ENCODE measurements around the gene MCM3.

The MCM3 gene

DNA sequence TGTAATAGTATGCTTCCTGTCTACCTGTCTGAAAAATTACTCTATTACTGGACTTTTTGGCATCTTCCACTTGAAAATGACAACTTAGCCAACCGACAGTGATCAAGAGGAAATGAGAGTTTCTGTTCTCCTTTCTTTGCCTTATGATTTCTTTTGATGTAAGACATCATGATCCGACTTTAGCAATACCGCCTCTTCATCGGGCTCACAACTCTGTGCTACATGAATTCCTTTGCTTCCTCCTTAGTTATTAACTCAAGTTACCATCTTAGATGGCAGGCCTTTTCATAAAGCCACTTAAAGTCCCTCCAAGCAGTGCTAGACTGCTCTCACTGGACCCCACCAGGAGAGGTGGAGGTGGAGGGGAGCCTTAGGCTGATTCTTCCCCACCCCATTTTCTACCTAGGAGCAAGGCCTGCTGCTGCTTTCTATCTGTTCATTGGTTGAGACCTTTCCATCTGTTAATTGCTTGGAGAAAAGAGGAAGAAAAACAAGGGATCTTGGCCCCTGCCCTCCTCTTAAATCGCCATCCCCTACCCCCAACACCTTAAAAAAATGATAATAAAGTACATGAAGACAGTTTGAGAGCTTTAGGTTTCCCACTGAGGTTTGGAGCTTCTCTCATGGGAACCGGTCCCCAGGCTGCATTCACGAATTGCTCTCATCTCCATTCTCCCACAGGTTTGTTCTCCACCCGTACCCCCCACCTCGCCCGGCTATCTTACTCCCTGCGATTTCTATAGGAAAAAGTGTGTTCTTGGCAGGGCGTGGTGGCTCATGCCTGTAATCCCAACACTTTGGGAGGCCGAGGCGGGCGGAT lies 21.6 kb upstream of the MCM3 start:
- TF ChIP-seq REST (IDR thresholded peaks at IDR 0.05; ENCODE audit: insufficient read depth in 1 of 2, low read depth in 2 of 2, low read length in 2 of 2) (no peak), SIN3A (IDR thresholded peaks at IDR 0.05; ENCODE audit: borderline replicate concordance, insufficient read depth, low read length) (no peak), POLR2AphosphoS5 (IDR thresholded peaks at IDR 0.05; ENCODE audit: low read depth, low read length) (no peak), TAF1 (IDR thresholded peaks at IDR 0.05; ENCODE audit: borderline replicate concordance, insufficient read depth, low read length) (no peak), FOXP2 (optimal IDR thresholded peaks at IDR 0.05; ENCODE audit: borderline replicate concordance, extremely low read depth, extremely low read length, insufficient read depth) (no peak)

GRCh38 chr6:52305411-52305810 lies 20.9 kb upstream of the MCM3 start:
- TF ChIP-seq POLR2AphosphoS5 (IDR thresholded peaks at IDR 0.05; ENCODE audit: low read depth, low read length), result no peak

DNA sequence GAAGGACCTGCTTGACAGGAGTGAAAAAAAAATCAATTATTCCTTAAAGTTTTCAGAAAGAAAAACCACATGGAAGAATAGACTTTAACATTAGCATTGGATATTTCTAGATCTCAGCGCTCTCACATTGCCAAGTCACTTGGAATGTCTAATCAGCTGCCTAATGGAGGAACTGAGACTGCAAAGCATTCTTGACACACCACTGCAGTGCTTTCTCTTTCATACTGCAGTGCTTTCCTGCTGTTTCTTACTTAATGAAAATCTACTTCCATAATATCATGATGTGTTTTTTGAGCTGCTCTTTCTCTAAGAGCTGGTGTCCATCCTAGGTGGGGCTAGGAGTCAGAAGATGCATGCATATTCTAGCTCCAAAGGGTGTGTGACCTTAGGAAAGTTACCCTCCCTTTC lies 20.4 kb upstream of the MCM3 start:
- TF ChIP-seq REST (IDR thresholded peaks at IDR 0.05; ENCODE audit: insufficient read depth in 1 of 2, low read depth in 2 of 2, low read length in 2 of 2), result no peak

- TF ChIP-seq SIN3A (IDR thresholded peaks at IDR 0.05; ENCODE audit: borderline replicate concordance, insufficient read depth, low read length) (no peak), FOXP2 (optimal IDR thresholded peaks at IDR 0.05; ENCODE audit: borderline replicate concordance, extremely low read depth, extremely low read length, insufficient read depth) (no peak), REST (IDR thresholded peaks at IDR 0.05; ENCODE audit: insufficient read depth in 1 of 2, low read depth in 2 of 2, low read length in 2 of 2) (no peak), POLR2AphosphoS5 (IDR thresholded peaks at IDR 0.05; ENCODE audit: low read depth, low read length) (no peak), TAF1 (IDR thresholded peaks at IDR 0.05; ENCODE audit: borderline replicate concordance, insufficient read depth, low read length) (no peak)
These were observed 18.6 kb upstream of the MCM3 start for GRCh38 chr6:52303178-52303577.

- TF ChIP-seq TAF1 (IDR thresholded peaks at IDR 0.05; ENCODE audit: borderline replicate concordance, insufficient read depth, low read length) (no peak), REST (IDR thresholded peaks at IDR 0.05; ENCODE audit: insufficient read depth in 1 of 2, low read depth in 2 of 2, low read length in 2 of 2) (no peak), FOXP2 (optimal IDR thresholded peaks at IDR 0.05; ENCODE audit: borderline replicate concordance, extremely low read depth, extremely low read length, insufficient read depth) (no peak), POLR2AphosphoS5 (IDR thresholded peaks at IDR 0.05; ENCODE audit: low read depth, low read length) (no peak), SIN3A (IDR thresholded peaks at IDR 0.05; ENCODE audit: borderline replicate concordance, insufficient read depth, low read length) (no peak)
These were observed 16.8 kb upstream of the MCM3 start for GRCh38 chr6:52301326-52301725.

Measured in PFSK-1 (cell line).